GM23338 (cell line): ENCODE data around the gene TBPL2. TPM values are rescaled to one million over a fixed set of nuclear protein-coding genes. Genes with fewer than 3 reads are reported as not detected.

Source experiments
- ATAC-seq: fragments of 200-7000 bp; cut with Tn5 transposase; 3 replicates; pipeline ENCODE4 v1.9.1; 2020
- DNase-seq: peaks from one replicate; pipeline ENCODE4 v3.0.0-alpha.2; 2015; ENCODE audit warnings: low spot score
- H2AFZ ChIP-seq: fragments of 200-600 bp; sonication (generic); 2 replicates; pipeline ENCODE4 v1.8.0; 2016; ENCODE audit warnings: antibody characterized with exemption, mild to moderate bottlenecking, moderate library complexity
- H3F3A ChIP-seq: fragments of 200-600 bp; sonication (generic); replicated peaks from 2 replicates; pipeline ENCODE4 v1.8.0; 2017; ENCODE audit warnings: antibody characterized with exemption, mixed run types, low read depth
- H3K27ac ChIP-seq: fragments of 200-600 bp; sonication (generic); 2 replicates; pipeline ENCODE4 v1.6.1; 2016; ENCODE audit warnings: low read depth
- H3K27me3 ChIP-seq: fragments of 200-600 bp; sonication (generic); 2 replicates; pipeline ENCODE4 v1.8.0; 2016; ENCODE audit warnings: mild to moderate bottlenecking, mixed run types, moderate library complexity; ENCODE audit not compliant: insufficient read depth
- H3K36me3 ChIP-seq: fragments of 200-600 bp; sonication (generic); 2 replicates; pipeline ENCODE4 v1.8.0; 2016; ENCODE audit warnings: mild to moderate bottlenecking; ENCODE audit not compliant: insufficient read depth
- H3K4me1 ChIP-seq: fragments of 200-600 bp; sonication (generic); 2 replicates; pipeline ENCODE4 v1.8.0; 2016; ENCODE audit warnings: mild to moderate bottlenecking, moderate library complexity; ENCODE audit not compliant: insufficient read depth
- H3K4me2 ChIP-seq: fragments of 200-600 bp; sonication (generic); 2 replicates; pipeline ENCODE4 v1.7.1; 2017; ENCODE audit warnings: mixed run types
- H3K4me3 ChIP-seq: fragments of 200-600 bp; sonication (generic); 2 replicates; pipeline ENCODE4 v1.6.1; 2016; ENCODE audit warnings: mixed run types
- H3K79me2 ChIP-seq: fragments of 200-600 bp; sonication (generic); replicated peaks from 2 replicates; pipeline ENCODE4 v1.8.0; 2017; ENCODE audit warnings: mild to moderate bottlenecking; ENCODE audit not compliant: insufficient read depth
- H3K9me2 ChIP-seq: fragments of 200-600 bp; sonication (generic); 2 replicates; pipeline ENCODE4 v1.8.0; 2017; ENCODE audit not compliant: insufficient read depth
- H4K20me1 ChIP-seq: fragments of 200-600 bp; sonication (generic); replicated peaks from 2 replicates; pipeline ENCODE4 v1.8.0; 2017; ENCODE audit warnings: mild to moderate bottlenecking; ENCODE audit not compliant: insufficient read depth
- H3K27ac Mint-ChIP-seq: 2 replicates; pipeline ENCODE4 v1.8.0; 2020; ENCODE audit warnings: inconsistent platforms, mild to moderate bottlenecking, moderate library complexity, mixed read lengths
- H3K27me3 Mint-ChIP-seq: 3 replicates; pipeline ENCODE4 v1.8.0; 2022; ENCODE audit warnings: low read depth, mild to moderate bottlenecking, moderate library complexity, mixed read lengths, inconsistent platforms; ENCODE audit not compliant: insufficient read depth, poor library complexity
- H3K36me3 Mint-ChIP-seq: 3 replicates; pipeline ENCODE4 v1.8.0; 2021; ENCODE audit warnings: low read depth, mild to moderate bottlenecking, inconsistent platforms, moderate library complexity, mixed read lengths
- H3K4me1 Mint-ChIP-seq: 3 replicates; pipeline ENCODE4 v1.8.0; 2020; ENCODE audit warnings: mild to moderate bottlenecking, inconsistent platforms, mixed read lengths
- H3K4me3 Mint-ChIP-seq: 3 replicates; pipeline ENCODE4 v1.8.0; 2021; ENCODE audit warnings: moderate library complexity, mild to moderate bottlenecking, inconsistent platforms, mixed read lengths
- H3K9me3 Mint-ChIP-seq: 3 replicates; pipeline ENCODE4 v1.8.0; 2020; ENCODE audit warnings: moderate library complexity, mild to moderate bottlenecking, inconsistent platforms, mixed read lengths
- ETS1 ChIP-seq: IDR thresholded peaks from 2 replicates; pipeline ENCODE4 v1.6.1; 2016; ENCODE audit warnings: antibody characterized with exemption
- EZH2 ChIP-seq: fragments of 200-600 bp; sonication (generic); IDR thresholded peaks from one replicate; pipeline ENCODE4 v1.8.0; 2017; ENCODE audit warnings: antibody characterized with exemption, mild to moderate bottlenecking, low read depth; ENCODE audit not compliant: unreplicated experiment
- EZH2phosphoT487 ChIP-seq: fragments of 200-600 bp; sonication (generic); IDR thresholded peaks from one replicate; pipeline ENCODE4 v1.8.1; 2018; ENCODE audit warnings: antibody characterized with exemption; ENCODE audit not compliant: unreplicated experiment
- JUNB ChIP-seq: IDR thresholded peaks from one replicate; pipeline ENCODE4 v1.6.1; 2016; ENCODE audit warnings: antibody characterized with exemption; ENCODE audit not compliant: unreplicated experiment
- NANOG ChIP-seq: IDR thresholded peaks from 2 replicates; pipeline ENCODE4 v1.6.1; 2016; ENCODE audit warnings: antibody characterized with exemption, borderline replicate concordance
- STAT1 ChIP-seq: IDR thresholded peaks from one replicate; pipeline ENCODE4 v1.6.1; 2016; ENCODE audit warnings: antibody characterized with exemption; ENCODE audit not compliant: unreplicated experiment
- ZNF114 ChIP-seq: fragments of 250-450 bp; sonication (Bioruptor Pico); IDR thresholded peaks from 2 replicates; pipeline ENCODE4 v1.5.0; 2020; ENCODE audit warnings: mild to moderate bottlenecking, moderate library complexity
- ZNF331 ChIP-seq: fragments of 250-450 bp; sonication (Bioruptor Pico); IDR thresholded peaks from 2 replicates; pipeline ENCODE4 v1.5.0; 2020; ENCODE audit warnings: low read depth, mild to moderate bottlenecking, moderate library complexity
- polyA plus RNA-seq: library from polyadenylated mRNA; unstranded; fragments of >200 nt; fragmentation: Nextera tagmentation; extraction: Ambion mirVana; gene quantifications from 2 replicates; pipeline ENCODE4 v1.2.1, GENCODE V29; 2016
- total RNA-seq: library from RNA; depleted of rRNA; stranded (reverse); fragments of >200 nt; shearing (Covaris generic); gene quantifications from 2 replicates; pipeline ENCODE4 v1.2.3, GENCODE V29; 2014
- TF ChIP-seq, protein P1 (sequence below), 2 experiments: fragments of 200-600 bp in 1 of 2; sonication (generic) in 1 of 2; conservative IDR thresholded peaks; 2 replicates each; pipeline versions ENCODE4 v1.5.1 to v1.6.1; 2016 to 2017; ENCODE audit warnings: antibody characterized with exemption in 2 of 2, low read depth in 2 of 2, mild to moderate bottlenecking in 2 of 2, moderate library complexity in 1 of 2
- TF ChIP-seq, protein P2 (sequence below): IDR thresholded peaks from one replicate; pipeline ENCODE4 v1.6.1; 2018; ENCODE audit warnings: antibody characterized with exemption; ENCODE audit not compliant: unreplicated experiment

TBPL2 gene
- total and polyA plus RNA-seq, 2 experiments from 2014 or later = 0.24 TPM; not detected in 1

GRCh38 chr14:55467307-55467706, 26.9 kb upstream of the TBPL2 start:
- H3K4me3 ChIP-seq = no peak overlapping the region
- peaks cover 2% of the 10 kb centered on the region; the same call in 1 of the 3 replicates for H3K36me3 Mint-ChIP-seq
- H4K20me1 ChIP-seq = no peaks in the 10 kb centered on the region

DNA sequence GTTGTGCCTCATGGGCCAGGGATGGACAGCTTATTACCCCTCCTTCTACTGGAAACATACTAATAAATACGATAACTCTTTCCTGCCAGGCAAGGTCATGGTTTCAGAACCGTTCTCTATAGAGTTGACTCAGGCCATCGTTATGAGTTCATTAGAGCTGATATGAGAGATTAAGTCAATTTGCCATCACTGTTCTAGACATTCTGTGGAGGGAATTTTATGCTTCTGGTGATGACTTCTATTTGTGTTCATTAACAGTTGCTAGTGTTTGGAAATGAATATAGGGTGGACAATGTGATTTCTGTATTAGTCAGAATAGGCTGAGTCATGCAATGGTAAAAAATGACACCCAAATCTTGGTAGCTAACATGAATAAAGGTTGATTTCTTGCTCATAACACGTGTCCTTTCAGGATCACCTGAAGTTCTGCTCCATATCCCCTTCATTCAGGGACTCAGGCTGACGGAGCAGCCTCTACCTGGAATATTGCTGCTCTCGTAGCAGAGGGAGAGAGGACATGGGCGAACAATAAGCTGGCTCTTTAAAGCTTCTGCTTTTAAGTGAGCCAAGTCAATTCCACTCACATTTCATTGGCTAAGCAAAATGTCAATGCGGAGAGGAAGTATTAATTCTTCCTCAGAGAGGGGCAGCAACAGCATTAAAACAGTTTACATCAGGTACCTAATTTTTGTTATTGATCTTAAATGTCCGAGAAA, 18.5 kb upstream of the TBPL2 start:
- H3K27ac ChIP-seq = no peak overlapping the region
- Mint-ChIP-seq H3K27me3 (peaks cover 1% of the 10 kb centered on the region), H3K4me1 (peaks cover 10% of the 10 kb centered on the region), H3K27ac (no peak overlapping the region), H3K4me3 (no peak overlapping the region), H3K36me3 (peaks cover 6% of the 10 kb centered on the region), H3K9me3 (peaks cover 18% of the 10 kb centered on the region)
- ATAC-seq (no peak), DNase-seq (no peak)
- H3K27me3 ChIP-seq = no peaks in the 10 kb centered on the region
- no peak overlapping the region for H3K4me3 ChIP-seq
- H4K20me1 ChIP-seq = no peaks in the 10 kb centered on the region
- H3F3A ChIP-seq = no peaks in the 10 kb centered on the region
- H3K4me2 ChIP-seq = no peak overlapping the region
- peak overlapping the region; percentile 5; the same call in 1 of the 2 replicates for H2AFZ ChIP-seq
- H3K36me3 ChIP-seq = no peaks in the 10 kb centered on the region
- no peaks in the 10 kb centered on the region for H3K79me2 ChIP-seq
- H3K4me1 ChIP-seq = no peaks in the 10 kb centered on the region; the same call in 1 of the 2 replicates
- no peaks in the 10 kb centered on the region for H3K9me2 ChIP-seq
- TF ChIP-seq ETS1 = no peak
- TF ChIP-seq ZNF331 = no peak
- no peak for TF ChIP-seq JUNB
- TF ChIP-seq, protein P1, sequence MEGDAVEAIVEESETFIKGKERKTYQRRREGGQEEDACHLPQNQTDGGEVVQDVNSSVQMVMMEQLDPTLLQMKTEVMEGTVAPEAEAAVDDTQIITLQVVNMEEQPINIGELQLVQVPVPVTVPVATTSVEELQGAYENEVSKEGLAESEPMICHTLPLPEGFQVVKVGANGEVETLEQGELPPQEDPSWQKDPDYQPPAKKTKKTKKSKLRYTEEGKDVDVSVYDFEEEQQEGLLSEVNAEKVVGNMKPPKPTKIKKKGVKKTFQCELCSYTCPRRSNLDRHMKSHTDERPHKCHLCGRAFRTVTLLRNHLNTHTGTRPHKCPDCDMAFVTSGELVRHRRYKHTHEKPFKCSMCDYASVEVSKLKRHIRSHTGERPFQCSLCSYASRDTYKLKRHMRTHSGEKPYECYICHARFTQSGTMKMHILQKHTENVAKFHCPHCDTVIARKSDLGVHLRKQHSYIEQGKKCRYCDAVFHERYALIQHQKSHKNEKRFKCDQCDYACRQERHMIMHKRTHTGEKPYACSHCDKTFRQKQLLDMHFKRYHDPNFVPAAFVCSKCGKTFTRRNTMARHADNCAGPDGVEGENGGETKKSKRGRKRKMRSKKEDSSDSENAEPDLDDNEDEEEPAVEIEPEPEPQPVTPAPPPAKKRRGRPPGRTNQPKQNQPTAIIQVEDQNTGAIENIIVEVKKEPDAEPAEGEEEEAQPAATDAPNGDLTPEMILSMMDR (conservative IDR thresholded peaks at IDR 0.05; ENCODE audit: low read depth in 2 of 2) = no peak
- TF ChIP-seq, protein P2, sequence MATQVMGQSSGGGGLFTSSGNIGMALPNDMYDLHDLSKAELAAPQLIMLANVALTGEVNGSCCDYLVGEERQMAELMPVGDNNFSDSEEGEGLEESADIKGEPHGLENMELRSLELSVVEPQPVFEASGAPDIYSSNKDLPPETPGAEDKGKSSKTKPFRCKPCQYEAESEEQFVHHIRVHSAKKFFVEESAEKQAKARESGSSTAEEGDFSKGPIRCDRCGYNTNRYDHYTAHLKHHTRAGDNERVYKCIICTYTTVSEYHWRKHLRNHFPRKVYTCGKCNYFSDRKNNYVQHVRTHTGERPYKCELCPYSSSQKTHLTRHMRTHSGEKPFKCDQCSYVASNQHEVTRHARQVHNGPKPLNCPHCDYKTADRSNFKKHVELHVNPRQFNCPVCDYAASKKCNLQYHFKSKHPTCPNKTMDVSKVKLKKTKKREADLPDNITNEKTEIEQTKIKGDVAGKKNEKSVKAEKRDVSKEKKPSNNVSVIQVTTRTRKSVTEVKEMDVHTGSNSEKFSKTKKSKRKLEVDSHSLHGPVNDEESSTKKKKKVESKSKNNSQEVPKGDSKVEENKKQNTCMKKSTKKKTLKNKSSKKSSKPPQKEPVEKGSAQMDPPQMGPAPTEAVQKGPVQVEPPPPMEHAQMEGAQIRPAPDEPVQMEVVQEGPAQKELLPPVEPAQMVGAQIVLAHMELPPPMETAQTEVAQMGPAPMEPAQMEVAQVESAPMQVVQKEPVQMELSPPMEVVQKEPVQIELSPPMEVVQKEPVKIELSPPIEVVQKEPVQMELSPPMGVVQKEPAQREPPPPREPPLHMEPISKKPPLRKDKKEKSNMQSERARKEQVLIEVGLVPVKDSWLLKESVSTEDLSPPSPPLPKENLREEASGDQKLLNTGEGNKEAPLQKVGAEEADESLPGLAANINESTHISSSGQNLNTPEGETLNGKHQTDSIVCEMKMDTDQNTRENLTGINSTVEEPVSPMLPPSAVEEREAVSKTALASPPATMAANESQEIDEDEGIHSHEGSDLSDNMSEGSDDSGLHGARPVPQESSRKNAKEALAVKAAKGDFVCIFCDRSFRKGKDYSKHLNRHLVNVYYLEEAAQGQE = no peak
- TF ChIP-seq NANOG = no peak
- TF ChIP-seq ZNF114 (CRISPR knock-in tag) = no peak
- TF ChIP-seq EZH2phosphoT487 = no peak
- TF ChIP-seq EZH2 = no peak
- no peak for TF ChIP-seq STAT1

More at GRCh38 chr14:55467307-55467706, 26.9 kb upstream of the TBPL2 start:
- Histone ChIP-seq H3K27me3 (no peaks in the 10 kb centered on the region), H3K79me2 (no peaks in the 10 kb centered on the region), H3F3A (no peaks in the 10 kb centered on the region), H2AFZ (no peak overlapping the region), H3K4me1 (no peaks in the 10 kb centered on the region), H3K27ac (no peak overlapping the region), H3K36me3 (no peaks in the 10 kb centered on the region), H3K4me2 (no peak overlapping the region), H3K9me2 (no peaks in the 10 kb centered on the region)
- Mint-ChIP-seq H3K9me3 (peaks cover 25% of the 10 kb centered on the region), H3K4me1 (no peaks in the 10 kb centered on the region), H3K4me3 (no peak overlapping the region), H3K27ac (no peak overlapping the region), H3K27me3 (no peaks in the 10 kb centered on the region)
- DNase-seq = no peak
- no peak for TF ChIP-seq EZH2phosphoT487
- no peak for TF ChIP-seq NANOG
- no peak for TF ChIP-seq JUNB
- TF ChIP-seq, protein P1 (conservative IDR thresholded peaks at IDR 0.05; ENCODE audit: low read depth in 2 of 2) = no peak
- TF ChIP-seq ZNF114 (CRISPR knock-in tag) = no peak
- no peak for ATAC-seq
